ENCODE results near the gene LUZP2. TPM values are rescaled to one million over a fixed set of nuclear protein-coding genes. Genes with fewer than 3 reads are reported as not detected.

The LUZP2 gene
- total and polyA plus RNA-seq, 12 donors, result 11.2 to 72.0 (median 20.6) TPM

DNA sequence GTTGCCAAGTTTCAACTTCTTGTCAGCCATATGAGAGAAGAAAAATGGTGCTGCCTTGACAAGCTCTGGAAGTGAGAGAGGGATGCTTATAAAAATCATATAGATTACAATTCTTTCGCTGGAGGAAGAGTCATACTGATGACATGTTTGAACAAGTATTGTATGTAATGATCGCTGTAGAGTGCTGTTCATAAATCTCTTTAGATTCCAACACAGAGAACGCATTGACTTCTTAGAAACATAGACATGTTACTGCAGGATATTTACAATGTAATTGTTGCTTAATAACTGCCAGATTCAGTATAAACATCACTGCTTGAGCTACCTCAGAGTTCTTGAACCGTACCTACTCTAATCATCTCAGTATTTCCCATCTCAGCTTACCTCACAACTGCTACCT is 571.6 kb downstream of the LUZP2 start:
- intact Hi-C loops (cut with DNase I), result no loop called here
- 85 to 92% (median 88%) methylated on average over 4 of the region's 4 CpGs for WGBS, 4 donors
- H3K9me3 ChIP-seq (replicated peaks in 1 of 3), result no peaks in the 10 kb centered on the region
- H3K27ac ChIP-seq, result no peak overlapping the region
- TF ChIP-seq, protein P1, sequence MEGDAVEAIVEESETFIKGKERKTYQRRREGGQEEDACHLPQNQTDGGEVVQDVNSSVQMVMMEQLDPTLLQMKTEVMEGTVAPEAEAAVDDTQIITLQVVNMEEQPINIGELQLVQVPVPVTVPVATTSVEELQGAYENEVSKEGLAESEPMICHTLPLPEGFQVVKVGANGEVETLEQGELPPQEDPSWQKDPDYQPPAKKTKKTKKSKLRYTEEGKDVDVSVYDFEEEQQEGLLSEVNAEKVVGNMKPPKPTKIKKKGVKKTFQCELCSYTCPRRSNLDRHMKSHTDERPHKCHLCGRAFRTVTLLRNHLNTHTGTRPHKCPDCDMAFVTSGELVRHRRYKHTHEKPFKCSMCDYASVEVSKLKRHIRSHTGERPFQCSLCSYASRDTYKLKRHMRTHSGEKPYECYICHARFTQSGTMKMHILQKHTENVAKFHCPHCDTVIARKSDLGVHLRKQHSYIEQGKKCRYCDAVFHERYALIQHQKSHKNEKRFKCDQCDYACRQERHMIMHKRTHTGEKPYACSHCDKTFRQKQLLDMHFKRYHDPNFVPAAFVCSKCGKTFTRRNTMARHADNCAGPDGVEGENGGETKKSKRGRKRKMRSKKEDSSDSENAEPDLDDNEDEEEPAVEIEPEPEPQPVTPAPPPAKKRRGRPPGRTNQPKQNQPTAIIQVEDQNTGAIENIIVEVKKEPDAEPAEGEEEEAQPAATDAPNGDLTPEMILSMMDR (IDR thresholded peaks at IDR 0.05), result no peak
- TF ChIP-seq POLR2A (IDR thresholded peaks at IDR 0.05), result no peak
- no peaks in the 10 kb centered on the region for H3K4me1 ChIP-seq (replicated peaks in 1 of 2)
- H3K4me3 ChIP-seq, result no peak overlapping the region
- H3K27me3 ChIP-seq, result no peaks in the 10 kb centered on the region
- DNase-seq, result no peak
- H3K36me3 ChIP-seq (replicated peaks in 1 of 2), result no peaks in the 10 kb centered on the region

DNA sequence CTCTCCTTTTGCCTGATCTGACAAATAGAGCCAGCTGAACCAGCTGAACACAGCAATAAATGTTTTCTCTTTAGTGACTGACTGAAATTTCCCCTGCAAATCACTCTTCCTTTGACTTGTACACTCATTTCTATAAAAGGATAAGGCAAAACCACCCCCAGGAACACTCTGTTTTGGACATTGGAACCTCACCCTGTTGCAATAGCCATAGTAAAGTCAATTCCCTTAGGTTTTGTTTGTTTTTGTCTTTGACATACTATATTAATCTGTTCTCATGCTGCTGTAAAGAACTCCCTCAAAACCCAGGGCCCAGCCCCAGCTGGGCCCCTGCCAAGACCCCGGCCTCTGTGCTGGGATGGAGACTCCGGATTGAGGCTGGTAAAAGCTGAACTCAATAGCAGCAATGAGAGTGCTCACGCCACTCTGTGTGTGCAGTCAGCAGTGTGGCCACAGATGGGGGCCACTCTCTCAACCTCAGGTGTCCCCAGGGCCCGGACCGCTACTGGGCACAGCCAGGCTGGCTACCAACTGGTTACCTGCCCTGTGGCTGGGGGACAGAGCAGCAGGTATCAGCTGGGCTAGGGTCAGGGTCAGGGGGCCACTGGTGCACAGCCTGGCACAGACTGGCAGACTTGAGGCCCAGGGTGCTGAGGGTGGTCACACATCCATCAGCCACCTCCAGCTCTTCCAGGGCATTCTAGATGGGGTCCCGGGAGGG is 597.4 kb downstream of the LUZP2 start:
- H3K27ac ChIP-seq, result no peak overlapping the region
- H3K27me3 ChIP-seq, result no peaks in the 10 kb centered on the region
- TF ChIP-seq POLR2A (IDR thresholded peaks at IDR 0.05), result no peak
- TF ChIP-seq, protein P1 (IDR thresholded peaks at IDR 0.05), result no peak
- no peaks in the 10 kb centered on the region for H3K9me3 ChIP-seq (replicated peaks in 1 of 3)
- 84 to 90% (median 87%) methylated on average over 3 to 6 of the region's 6 CpGs for WGBS, 4 donors
- H3K36me3 ChIP-seq (replicated peaks in 1 of 2), result no peaks in the 10 kb centered on the region
- no peak overlapping the region for H3K4me3 ChIP-seq
- DNase-seq, result peak in 1 of 7 donors; percentile 14
- H3K4me1 ChIP-seq (replicated peaks in 1 of 2), result no peaks in the 10 kb centered on the region
- intact Hi-C loops (cut with DNase I), result no loop called here

DNA sequence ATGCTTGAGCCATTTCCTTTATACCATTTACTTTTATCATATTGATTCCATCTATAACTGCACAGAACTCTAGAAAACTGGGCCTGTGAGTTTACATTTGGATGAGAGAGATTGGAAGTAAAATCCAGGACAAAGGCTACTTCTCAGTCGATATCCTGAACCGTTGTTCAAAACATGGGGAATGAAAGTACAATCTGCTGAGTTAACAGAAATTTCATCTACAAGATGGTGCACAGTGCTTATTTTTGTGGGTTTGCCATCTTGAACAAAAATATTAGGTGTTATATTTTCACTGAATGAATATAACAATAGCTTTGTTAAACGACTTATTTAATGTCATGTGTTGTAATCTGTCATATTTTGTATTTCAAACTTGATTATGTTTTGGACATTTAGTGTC is 622.6 kb downstream of the LUZP2 start:
- no peaks in the 10 kb centered on the region for H3K36me3 ChIP-seq (replicated peaks in 1 of 2)
- TF ChIP-seq, protein P1 (IDR thresholded peaks at IDR 0.05), result no peak
- TF ChIP-seq POLR2A (IDR thresholded peaks at IDR 0.05), result no peak
- no peaks in the 10 kb centered on the region for H3K9me3 ChIP-seq (replicated peaks in 1 of 3)
- no peak overlapping the region for H3K4me3 ChIP-seq
- no peak for DNase-seq
- intact Hi-C loops (cut with DNase I), result no loop called here
- 87 to 95% (median 90%) methylated on average over 3 of the region's 3 CpGs for WGBS, 4 donors
- no peak overlapping the region for H3K27ac ChIP-seq
- no peaks in the 10 kb centered on the region for H3K4me1 ChIP-seq (replicated peaks in 1 of 2)
- no peaks in the 10 kb centered on the region for H3K27me3 ChIP-seq

Small RNAs within 50 kb of the gene (small RNA-seq; reads per million reads assigned to genes)
- 0 reads per million in 2 donors for gene RF00019

All from adrenal gland (tissue), 12 donors.